HepG2 (cell line): Measurements from ENCODE around the gene CASS4. TPM values are rescaled to one million over a fixed set of nuclear protein-coding genes. Genes with fewer than 3 reads are reported as not detected.

Experiments used
- CEBPG ChIP-seq: IDR thresholded peaks from 2 replicates; pipeline ENCODE4 v1.6.1; 2016
- ELF1 ChIP-seq: sonication (generic); formaldehyde crosslinking; IDR thresholded peaks from 2 replicates; pipeline ENCODE4 v1.4.0; 2020; ENCODE audit warnings: missing genetic modification reagents
- GATAD1 ChIP-seq: IDR thresholded peaks from 2 replicates; pipeline ENCODE4 v1.6.1; 2016; ENCODE audit warnings: missing genetic modification reagents, missing compliant biosample characterization
- HNRNPH1 ChIP-seq: fragments of 200-400 bp; formaldehyde crosslinking; optimal IDR thresholded peaks from 2 replicates; pipeline ENCODE3; 2017; ENCODE audit warnings: mild to moderate bottlenecking, low read depth, low read length
- HOXA7 ChIP-seq: sonication (generic); formaldehyde crosslinking; IDR thresholded peaks from 2 replicates; pipeline ENCODE4 v1.8.1; 2022; ENCODE audit warnings: mild to moderate bottlenecking, missing genetic modification reagents, moderate library complexity
- JUNB ChIP-seq: sonication (generic); formaldehyde crosslinking; IDR thresholded peaks from 2 replicates; pipeline ENCODE4 v1.8.0; 2022; ENCODE audit warnings: missing genetic modification reagents, mild to moderate bottlenecking, borderline replicate concordance
- MAF1 ChIP-seq: sonication (generic); formaldehyde crosslinking; IDR thresholded peaks from 2 replicates; pipeline ENCODE4 v1.5.0; 2020; ENCODE audit warnings: missing genetic modification reagents, borderline replicate concordance
- ZNF547 ChIP-seq: sonication (generic); formaldehyde crosslinking; IDR thresholded peaks from 2 replicates; pipeline ENCODE4 v1.5.1; 2020; ENCODE audit warnings: mild to moderate bottlenecking, missing genetic modification reagents
- ZNF549 ChIP-seq: sonication (generic); formaldehyde crosslinking; IDR thresholded peaks from 2 replicates; pipeline ENCODE4 v1.5.0; 2020; ENCODE audit warnings: missing genetic modification reagents
- ZNF776 ChIP-seq: sonication (generic); formaldehyde crosslinking; IDR thresholded peaks from 2 replicates; pipeline ENCODE4 v1.4.0; 2020; ENCODE audit warnings: mild to moderate bottlenecking, missing genetic modification reagents
- polyA plus RNA-seq, 8 experiments: library from polyadenylated mRNA; depleted of rRNA in 3 of 8; stranded (reverse) in 7 of 8; unstranded in 1 of 8; fragments of >200 nt; fragmentation: Illumina TruSeq in 4 of 8; extraction: Trizol in 4 of 8; gene quantifications; 2 replicates each; pipeline versions ENCODE4 v1.2.1 to v1.2.3, GENCODE V29; 2011 to 2016; ENCODE audit warnings: low read depth in 4 of 8, missing spikeins in 1 of 8, mixed read lengths in 1 of 8; ENCODE audit not compliant: insufficient read depth in 1 of 8
- total RNA-seq, 5 experiments: library from RNA; depleted of rRNA; stranded (reverse); fragments of >200 nt; fragmentation: Illumina TruSeq; extraction: Trizol; gene quantifications; 2 replicates each; pipeline ENCODE4 v1.2.3, GENCODE V29; 2016; ENCODE audit warnings: low read depth in 1 of 5
- TF ChIP-seq, protein P1 (sequence below): sonication (generic); formaldehyde crosslinking; IDR thresholded peaks from 2 replicates; pipeline ENCODE4; 2020; ENCODE audit warnings: missing genetic modification reagents, mild to moderate bottlenecking, borderline replicate concordance
- TF ChIP-seq, protein P2 (sequence below): sonication (generic); formaldehyde crosslinking; IDR thresholded peaks from 2 replicates; pipeline ENCODE4 v1.4.0; 2020; ENCODE audit warnings: mild to moderate bottlenecking, missing genetic modification reagents, borderline replicate concordance
- TF ChIP-seq, protein P3 (sequence below): sonication (generic); formaldehyde crosslinking; IDR thresholded peaks from 2 replicates; pipeline ENCODE4 v1.4.0; 2020; ENCODE audit warnings: low read depth, missing genetic modification reagents
- TF ChIP-seq, protein P4 (sequence below): sonication (generic); formaldehyde crosslinking; conservative IDR thresholded peaks from 2 replicates; pipeline ENCODE4 v1.5.0; 2020; ENCODE audit warnings: missing genetic modification reagents
- TF ChIP-seq, protein P5 (sequence below): sonication (generic); IDR thresholded peaks from 2 replicates; pipeline ENCODE4 v1.6.1; 2016; ENCODE audit warnings: low read depth, borderline replicate concordance

Gene CASS4
- total and polyA plus RNA-seq, 2 of the 13 experiments (the other 11 are each of a cell fraction or from before 2014, with no cell fraction given), result 0.17 to 0.49 TPM

DNA sequence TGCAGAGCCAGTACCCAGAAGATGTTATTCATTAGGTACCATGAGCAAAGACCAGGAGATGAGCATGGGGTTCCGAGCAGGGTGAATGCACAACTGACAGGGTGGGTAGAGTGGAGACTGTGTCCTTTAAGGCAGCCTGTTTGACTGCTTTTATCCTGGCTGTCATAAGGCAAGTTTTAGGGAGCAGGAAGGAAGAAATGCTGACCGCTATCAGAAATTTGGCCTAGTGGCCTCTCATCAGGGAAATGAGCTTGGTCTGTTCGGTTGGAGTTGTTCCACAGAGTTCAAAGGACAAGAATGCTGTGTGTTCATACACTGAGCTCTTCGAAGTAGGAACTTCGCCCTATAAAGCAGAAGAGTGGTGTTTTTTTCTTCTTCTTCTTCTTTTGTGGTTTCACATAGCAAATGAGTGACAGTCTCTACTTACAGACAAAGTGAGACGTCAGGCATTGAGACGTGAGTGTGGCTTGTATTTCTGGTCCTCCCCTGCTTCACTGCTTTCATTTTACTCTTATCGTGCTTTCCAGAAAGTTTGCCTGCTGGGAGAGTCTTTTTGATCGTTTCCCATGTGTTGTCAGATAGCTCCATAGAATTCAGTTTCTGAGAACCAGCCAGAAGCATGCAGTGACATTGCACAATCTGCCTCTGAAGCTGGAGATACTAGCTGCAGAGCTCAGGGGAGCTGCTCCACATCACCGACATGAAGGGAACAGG lies at the start of gene CASS4 (continued):
- TF ChIP-seq, protein P1, sequence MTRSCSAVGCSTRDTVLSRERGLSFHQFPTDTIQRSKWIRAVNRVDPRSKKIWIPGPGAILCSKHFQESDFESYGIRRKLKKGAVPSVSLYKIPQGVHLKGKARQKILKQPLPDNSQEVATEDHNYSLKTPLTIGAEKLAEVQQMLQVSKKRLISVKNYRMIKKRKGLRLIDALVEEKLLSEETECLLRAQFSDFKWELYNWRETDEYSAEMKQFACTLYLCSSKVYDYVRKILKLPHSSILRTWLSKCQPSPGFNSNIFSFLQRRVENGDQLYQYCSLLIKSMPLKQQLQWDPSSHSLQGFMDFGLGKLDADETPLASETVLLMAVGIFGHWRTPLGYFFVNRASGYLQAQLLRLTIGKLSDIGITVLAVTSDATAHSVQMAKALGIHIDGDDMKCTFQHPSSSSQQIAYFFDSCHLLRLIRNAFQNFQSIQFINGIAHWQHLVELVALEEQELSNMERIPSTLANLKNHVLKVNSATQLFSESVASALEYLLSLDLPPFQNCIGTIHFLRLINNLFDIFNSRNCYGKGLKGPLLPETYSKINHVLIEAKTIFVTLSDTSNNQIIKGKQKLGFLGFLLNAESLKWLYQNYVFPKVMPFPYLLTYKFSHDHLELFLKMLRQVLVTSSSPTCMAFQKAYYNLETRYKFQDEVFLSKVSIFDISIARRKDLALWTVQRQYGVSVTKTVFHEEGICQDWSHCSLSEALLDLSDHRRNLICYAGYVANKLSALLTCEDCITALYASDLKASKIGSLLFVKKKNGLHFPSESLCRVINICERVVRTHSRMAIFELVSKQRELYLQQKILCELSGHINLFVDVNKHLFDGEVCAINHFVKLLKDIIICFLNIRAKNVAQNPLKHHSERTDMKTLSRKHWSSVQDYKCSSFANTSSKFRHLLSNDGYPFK (CRISPR knock-in tag), result no peak
- TF ChIP-seq, protein P2, sequence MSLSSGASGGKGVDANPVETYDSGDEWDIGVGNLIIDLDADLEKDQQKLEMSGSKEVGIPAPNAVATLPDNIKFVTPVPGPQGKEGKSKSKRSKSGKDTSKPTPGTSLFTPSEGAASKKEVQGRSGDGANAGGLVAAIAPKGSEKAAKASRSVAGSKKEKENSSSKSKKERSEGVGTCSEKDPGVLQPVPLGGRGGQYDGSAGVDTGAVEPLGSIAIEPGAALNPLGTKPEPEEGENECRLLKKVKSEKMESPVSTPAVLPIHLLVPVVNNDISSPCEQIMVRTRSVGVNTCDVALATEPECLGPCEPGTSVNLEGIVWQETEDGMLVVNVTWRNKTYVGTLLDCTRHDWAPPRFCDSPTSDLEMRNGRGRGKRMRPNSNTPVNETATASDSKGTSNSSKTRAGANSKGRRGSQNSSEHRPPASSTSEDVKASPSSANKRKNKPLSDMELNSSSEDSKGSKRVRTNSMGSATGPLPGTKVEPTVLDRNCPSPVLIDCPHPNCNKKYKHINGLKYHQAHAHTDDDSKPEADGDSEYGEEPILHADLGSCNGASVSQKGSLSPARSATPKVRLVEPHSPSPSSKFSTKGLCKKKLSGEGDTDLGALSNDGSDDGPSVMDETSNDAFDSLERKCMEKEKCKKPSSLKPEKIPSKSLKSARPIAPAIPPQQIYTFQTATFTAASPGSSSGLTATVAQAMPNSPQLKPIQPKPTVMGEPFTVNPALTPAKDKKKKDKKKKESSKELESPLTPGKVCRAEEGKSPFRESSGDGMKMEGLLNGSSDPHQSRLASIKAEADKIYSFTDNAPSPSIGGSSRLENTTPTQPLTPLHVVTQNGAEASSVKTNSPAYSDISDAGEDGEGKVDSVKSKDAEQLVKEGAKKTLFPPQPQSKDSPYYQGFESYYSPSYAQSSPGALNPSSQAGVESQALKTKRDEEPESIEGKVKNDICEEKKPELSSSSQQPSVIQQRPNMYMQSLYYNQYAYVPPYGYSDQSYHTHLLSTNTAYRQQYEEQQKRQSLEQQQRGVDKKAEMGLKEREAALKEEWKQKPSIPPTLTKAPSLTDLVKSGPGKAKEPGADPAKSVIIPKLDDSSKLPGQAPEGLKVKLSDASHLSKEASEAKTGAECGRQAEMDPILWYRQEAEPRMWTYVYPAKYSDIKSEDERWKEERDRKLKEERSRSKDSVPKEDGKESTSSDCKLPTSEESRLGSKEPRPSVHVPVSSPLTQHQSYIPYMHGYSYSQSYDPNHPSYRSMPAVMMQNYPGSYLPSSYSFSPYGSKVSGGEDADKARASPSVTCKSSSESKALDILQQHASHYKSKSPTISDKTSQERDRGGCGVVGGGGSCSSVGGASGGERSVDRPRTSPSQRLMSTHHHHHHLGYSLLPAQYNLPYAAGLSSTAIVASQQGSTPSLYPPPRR (CRISPR knock-in tag), result no peak
- TF ChIP-seq ZNF547 (CRISPR knock-in tag) (no peak), ZNF776 (CRISPR knock-in tag) (no peak), HOXA7 (CRISPR knock-in tag) (no peak), ELF1 (0 out of 2 replicates have a peak, but pooled peaks have one; percentile 8), ZNF549 (no peak), HNRNPH1 (no peak), JUNB (no peak), GATAD1 (CRISPR knock-in tag) (0 out of 2 replicates have a peak, but pooled peaks have one; percentile 21), MAF1 (no peak), CEBPG (peak; percentile 97)
- TF ChIP-seq, protein P3, sequence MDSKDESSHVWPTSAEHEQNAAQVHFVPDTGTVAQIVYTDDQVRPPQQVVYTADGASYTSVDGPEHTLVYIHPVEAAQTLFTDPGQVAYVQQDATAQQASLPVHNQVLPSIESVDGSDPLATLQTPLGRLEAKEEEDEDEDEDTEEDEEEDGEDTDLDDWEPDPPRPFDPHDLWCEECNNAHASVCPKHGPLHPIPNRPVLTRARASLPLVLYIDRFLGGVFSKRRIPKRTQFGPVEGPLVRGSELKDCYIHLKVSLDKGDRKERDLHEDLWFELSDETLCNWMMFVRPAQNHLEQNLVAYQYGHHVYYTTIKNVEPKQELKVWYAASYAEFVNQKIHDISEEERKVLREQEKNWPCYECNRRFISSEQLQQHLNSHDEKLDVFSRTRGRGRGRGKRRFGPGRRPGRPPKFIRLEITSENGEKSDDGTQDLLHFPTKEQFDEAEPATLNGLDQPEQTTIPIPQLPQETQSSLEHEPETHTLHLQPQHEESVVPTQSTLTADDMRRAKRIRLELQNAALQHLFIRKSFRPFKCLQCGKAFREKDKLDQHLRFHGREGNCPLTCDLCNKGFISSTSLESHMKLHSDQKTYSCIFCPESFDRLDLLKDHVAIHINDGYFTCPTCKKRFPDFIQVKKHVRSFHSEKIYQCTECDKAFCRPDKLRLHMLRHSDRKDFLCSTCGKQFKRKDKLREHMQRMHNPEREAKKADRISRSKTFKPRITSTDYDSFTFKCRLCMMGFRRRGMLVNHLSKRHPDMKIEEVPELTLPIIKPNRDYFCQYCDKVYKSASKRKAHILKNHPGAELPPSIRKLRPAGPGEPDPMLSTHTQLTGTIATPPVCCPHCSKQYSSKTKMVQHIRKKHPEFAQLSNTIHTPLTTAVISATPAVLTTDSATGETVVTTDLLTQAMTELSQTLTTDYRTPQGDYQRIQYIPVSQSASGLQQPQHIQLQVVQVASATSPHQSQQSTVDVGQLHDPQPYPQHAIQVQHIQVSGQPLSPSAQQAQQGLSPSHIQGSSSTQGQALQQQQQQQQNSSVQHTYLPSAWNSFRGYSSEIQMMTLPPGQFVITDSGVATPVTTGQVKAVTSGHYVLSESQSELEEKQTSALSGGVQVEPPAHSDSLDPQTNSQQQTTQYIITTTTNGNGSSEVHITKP (CRISPR knock-in tag), result no peak
- TF ChIP-seq, protein P4, sequence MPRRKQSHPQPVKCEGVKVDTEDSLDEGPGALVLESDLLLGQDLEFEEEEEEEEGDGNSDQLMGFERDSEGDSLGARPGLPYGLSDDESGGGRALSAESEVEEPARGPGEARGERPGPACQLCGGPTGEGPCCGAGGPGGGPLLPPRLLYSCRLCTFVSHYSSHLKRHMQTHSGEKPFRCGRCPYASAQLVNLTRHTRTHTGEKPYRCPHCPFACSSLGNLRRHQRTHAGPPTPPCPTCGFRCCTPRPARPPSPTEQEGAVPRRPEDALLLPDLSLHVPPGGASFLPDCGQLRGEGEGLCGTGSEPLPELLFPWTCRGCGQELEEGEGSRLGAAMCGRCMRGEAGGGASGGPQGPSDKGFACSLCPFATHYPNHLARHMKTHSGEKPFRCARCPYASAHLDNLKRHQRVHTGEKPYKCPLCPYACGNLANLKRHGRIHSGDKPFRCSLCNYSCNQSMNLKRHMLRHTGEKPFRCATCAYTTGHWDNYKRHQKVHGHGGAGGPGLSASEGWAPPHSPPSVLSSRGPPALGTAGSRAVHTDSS (CRISPR knock-in tag), result no peak
- TF ChIP-seq, protein P5, sequence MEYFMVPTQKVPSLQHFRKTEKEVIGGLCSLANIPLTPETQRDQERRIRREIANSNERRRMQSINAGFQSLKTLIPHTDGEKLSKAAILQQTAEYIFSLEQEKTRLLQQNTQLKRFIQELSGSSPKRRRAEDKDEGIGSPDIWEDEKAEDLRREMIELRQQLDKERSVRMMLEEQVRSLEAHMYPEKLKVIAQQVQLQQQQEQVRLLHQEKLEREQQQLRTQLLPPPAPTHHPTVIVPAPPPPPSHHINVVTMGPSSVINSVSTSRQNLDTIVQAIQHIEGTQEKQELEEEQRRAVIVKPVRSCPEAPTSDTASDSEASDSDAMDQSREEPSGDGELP, result no peak
